ENCODE data around the gene KIF25.

DNA sequence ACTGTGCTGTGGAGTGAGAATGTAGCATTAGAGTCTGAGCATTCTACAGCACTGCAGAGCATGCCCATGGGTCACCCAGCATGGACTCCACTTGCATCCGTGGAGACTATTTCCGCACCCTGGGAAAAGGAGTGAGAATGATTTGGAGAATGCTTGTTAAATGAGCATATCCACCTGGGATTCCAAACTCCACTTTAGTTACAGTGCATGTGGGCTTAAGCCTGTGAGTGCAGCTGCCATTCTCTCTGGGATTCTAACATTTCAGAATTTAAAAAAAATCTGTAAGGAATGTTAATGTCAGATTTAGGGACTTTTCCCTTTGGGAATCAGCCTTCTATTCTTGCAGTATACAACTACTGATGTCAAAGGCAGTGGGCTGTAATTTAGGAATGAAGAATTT, 33.4 kb downstream of the KIF25 start:
- TF ChIP-seq, protein P1, sequence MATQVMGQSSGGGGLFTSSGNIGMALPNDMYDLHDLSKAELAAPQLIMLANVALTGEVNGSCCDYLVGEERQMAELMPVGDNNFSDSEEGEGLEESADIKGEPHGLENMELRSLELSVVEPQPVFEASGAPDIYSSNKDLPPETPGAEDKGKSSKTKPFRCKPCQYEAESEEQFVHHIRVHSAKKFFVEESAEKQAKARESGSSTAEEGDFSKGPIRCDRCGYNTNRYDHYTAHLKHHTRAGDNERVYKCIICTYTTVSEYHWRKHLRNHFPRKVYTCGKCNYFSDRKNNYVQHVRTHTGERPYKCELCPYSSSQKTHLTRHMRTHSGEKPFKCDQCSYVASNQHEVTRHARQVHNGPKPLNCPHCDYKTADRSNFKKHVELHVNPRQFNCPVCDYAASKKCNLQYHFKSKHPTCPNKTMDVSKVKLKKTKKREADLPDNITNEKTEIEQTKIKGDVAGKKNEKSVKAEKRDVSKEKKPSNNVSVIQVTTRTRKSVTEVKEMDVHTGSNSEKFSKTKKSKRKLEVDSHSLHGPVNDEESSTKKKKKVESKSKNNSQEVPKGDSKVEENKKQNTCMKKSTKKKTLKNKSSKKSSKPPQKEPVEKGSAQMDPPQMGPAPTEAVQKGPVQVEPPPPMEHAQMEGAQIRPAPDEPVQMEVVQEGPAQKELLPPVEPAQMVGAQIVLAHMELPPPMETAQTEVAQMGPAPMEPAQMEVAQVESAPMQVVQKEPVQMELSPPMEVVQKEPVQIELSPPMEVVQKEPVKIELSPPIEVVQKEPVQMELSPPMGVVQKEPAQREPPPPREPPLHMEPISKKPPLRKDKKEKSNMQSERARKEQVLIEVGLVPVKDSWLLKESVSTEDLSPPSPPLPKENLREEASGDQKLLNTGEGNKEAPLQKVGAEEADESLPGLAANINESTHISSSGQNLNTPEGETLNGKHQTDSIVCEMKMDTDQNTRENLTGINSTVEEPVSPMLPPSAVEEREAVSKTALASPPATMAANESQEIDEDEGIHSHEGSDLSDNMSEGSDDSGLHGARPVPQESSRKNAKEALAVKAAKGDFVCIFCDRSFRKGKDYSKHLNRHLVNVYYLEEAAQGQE (IDR thresholded peaks at IDR 0.05; ENCODE audit: insufficient read depth in 1 of 2, low read depth in 2 of 2, low read length in 2 of 2): no peak
- TF ChIP-seq TAF1 (IDR thresholded peaks at IDR 0.05; ENCODE audit: borderline replicate concordance, insufficient read depth, low read length): no peak

Measured in PFSK-1 (cell line).